NOMO-1 treated with dmso at 0.1 percent for 144 hours (cell line): ENCODE measurements around the gene IFITM10.
"Not testable (repeated sequence)": the region's sequence is repeated elsewhere in the genome, so short reads cannot be mapped to it uniquely, and the experiment has no call there.

Experiments used
- DNase-seq: peaks from one replicate; lab custom pipeline; 2025; ENCODE audit not compliant: unreplicated experiment; lab: John Stamatoyannopoulos, UW

Gene IFITM10

DNA sequence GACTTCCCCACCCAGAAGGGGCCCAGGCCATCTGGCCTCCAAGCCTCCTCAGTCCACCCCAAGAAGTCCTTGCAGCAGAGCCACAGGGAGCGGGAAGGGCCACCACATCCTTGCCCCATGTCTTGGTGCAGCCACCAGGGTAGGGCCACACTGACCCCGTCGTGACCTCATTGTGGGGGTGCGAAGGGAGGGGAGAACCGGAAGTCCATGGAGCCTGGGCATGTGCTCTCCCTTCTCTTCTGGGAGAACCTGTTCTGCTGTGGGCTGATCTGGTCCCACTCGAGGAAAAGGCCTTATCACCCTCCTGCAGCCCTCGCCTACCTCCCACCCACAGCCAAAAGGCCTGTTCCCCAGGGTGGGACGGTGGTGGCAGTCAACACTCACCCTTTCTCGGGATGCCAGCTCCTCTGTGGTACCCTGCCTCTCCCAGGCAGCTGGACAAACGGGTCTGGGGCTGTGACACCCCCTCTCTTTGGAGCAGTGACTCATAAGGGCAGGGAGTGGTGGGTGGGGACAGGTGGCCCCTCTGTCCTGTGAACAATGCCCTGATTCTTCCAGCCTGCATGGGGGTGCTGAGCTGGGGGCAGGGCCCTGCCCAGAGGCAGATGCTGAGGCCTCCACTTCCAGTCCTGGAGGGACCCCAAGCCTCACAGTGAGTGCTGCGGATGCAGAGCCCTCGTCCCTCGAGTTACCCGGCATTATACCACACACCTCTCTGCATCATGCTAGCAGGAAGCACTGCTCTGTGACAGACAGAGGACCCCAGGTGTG lies 27.9 kb upstream of the IFITM10 start:
- no peak for DNase-seq

DNA sequence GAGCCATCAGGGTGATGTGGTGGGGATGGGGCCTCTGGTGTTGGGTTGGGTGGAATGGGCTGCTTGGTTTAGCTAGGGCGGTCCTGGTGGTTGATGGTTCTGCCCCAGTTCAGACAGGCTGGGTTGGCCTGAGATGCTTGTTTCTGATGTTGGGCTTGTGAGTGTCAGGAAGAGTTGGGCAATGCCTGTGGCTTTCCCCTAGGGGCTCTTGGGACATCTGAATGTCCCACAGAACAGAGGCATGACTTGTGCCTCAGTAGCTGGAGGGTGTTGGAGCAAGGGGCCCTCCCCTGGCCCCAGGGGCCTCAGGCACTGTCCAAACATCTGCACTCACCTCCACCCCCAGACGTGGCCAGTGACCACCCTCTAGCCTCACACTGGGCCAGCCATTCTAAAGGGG lies 27.3 kb upstream of the IFITM10 start:
- peak; percentile 14 for DNase-seq

DNA sequence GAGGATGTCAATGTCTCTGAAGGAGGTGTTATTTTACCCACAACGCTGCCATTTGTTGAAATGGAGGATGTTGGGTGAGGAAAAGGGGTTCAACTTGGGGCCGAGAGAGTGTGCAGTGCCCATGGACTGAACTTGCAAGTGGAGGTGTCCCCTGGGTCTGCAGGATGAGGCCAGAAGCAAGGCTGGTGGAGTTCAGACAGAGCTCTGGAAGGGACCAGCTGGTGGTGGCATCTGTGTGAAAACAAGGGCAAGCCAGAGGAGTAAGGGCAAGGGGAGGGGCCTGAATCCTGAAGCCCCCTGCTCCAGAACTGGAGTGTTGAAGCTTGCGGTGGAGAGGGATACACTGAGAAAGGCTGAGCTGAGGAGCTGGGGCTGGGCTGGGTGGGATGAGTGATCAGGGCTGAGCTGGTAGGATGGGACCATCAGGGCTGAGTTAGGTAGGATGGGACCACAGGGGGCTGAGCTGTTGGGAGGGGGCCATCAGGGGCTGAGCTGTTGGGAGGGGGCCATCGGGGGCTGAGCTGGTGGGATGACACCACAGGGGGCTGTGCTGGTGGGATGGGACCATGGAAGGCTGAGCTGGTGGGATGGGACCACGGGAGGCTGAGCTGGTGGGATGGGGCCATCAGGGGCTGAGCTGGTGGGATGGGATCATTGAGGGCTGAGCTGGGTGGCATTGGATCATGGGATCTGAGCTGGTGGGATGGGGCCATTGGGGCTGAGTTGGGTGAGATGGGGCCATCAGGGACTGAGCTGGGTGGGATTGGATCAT lies 26.7 kb upstream of the IFITM10 start:
- DNase-seq: no peak

DNA sequence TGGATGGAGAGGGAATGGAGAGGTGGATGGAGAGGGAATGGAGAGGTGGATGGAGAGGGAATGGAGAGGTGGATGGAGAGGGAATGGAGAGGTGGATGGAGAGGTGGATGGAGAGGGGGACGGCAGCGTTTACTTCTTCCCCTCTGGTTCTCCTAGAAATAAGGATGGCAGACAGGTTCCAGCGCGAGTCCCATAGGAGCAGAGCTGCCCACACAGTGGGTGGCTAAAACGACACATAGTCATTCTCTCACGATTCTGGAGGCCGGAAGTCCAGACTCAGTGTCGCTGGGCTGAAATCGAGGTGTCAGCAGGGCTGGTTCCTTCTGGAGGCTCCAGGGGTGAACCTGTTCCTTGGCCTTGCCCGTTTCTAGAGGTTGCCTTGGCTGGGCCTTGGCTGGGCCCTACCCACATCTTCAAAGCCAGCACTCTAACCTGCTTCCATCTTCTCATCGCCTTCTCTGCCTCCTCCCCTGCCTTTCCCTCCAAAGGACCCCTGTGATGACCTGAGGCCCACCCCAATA lies 26.0 kb upstream of the IFITM10 start:
- DNase-seq: no peak

DNA sequence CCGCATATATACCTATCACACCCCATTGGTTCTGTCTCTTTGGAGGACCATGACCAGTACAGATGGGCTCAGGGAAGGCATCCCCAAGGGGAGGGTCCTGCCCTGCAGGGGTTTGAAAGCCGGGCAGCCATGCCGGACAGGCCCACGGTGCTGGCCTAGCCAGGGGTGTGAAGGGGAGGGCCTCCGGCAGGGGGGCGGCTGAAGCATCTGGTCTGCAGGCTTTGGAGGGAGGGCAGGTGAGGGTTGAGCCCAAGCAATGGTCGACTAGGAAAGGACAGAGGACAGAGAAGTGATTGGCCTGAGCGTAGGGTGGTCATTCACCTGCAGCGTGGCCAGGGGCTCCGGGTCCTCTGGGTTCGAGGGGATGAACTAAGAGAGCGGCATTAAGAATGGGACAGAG lies 24.5 kb upstream of the IFITM10 start:
- no peak for DNase-seq

DNA sequence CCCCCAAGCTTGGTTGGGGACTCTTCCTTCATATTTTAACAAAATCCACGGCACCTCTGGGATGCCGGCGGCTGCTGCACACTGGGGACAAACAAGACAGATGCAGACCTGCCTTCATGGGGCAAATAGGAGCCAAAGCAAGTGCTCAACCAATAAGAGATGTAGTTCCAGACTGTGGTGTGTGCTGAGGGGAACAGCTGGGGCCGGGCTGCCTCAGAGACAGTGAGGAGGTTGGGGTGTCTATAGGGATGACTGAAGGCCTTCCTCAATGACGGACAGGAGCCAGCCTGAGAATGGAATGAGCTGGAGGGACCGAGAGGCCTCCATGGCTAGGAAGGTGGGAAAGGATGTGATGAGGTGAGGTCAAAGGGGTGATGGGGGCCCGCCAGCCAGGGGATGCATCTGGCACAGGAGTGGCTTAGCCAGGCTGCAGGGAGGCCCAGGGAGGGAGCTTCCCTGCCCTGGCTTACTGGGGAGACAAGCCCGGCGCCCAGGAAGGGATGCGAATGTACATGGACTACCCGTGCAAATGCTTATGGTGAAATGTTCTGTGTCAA lies 23.7 kb upstream of the IFITM10 start:
- DNase-seq: no peak

DNA sequence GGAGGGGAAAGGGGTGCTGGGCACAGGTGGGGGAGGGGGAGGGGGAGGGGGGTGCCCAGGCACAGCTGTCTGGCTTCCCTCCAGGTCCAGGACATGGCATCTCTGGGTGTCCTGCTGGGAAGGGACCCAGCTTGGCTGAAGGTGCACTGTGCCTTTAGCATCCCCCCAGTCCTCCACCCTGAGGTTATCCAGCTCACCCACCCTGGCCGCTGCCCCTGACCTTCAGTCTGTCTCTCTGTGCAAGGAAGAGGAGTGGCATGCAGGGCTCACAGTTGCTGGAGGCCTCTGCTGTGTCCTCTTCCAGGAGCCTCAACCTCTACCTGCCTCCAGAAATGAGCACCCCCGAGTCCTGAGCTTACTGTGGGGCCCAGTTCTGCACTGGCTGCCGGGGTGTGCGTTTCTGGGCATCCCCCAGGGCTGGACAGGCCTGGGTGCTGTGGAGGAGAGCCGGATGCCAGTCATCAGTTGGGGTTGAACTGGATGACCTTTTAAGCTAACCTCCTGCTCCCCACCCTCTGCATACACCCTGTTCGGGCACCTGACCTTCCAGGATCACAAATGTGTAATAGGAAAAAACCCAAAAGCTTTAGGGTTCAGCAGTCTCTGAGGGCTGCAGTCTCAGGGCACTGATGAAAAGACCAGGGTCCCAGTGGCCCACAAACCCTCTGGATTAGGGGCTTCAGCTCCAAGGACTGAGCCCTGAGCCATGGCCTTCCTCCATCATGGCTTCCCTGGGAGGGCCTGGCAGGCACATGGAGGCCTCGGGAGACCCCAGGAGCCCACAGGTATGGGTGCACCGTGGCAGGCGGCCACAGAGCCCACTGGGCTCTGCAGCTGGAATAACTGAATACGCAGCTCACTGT lies 23.0 kb upstream of the IFITM10 start:
- DNase-seq: no peak

DNA sequence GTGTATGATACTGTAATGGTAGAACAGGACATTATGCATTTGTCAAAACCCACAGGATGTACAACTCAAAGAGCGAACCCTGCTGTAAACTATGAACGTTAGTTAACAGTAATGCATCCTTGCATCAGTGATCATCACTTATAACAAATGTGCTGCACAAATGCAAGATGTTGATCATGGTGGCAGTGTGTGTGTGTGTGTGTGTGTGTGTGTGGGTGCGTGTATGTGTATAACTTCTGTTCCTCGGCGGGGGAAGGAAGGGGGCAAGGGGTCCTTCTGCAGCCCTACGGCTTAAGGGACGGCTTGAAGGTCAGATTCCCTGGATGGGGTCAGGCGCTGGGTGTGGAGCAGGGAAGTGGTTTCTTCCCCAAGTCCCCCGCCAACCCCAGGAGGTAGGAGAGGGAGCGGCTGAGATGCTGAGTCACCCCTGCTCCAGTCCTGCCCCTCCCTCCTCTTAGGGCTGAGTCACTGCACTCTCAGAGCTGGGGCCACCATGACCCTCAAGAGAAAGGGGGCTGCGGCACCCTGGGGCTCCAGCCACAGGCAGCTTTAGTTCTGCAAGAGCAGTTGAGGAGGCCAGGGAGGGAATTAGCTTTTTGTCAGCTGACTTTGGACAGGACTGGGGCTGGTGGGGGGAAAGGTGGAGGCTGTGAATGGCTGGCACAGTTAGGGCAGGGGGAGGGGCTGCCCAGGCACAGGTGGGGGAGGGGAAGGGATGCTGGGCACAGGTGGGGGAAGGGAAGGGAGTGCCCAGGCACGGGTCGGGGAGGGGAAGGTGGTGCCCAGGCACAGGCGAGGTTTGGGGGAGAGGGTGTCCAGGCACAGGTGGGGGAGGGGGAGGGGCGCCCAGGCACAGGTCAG lies 22.1 kb upstream of the IFITM10 start:
- peak; percentile 95 for DNase-seq

DNA sequence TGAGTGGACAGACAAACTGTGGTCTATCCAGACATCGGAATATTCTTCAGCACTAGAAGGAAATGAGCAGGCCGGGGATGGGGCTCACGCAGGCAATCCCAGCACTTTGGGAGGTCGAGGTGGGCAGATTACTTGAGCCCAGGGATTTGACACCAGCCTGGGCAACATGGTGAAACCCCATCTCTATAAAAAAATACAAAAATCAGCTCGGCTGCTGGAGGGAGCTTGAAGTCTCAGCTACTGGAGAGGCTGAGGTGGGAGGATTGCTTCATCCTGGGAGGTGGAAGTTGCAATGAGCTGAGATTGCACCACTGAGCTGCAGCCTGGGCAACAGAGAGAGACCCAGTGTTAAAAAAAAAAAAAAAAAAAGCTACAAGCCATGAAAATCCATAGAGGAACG lies 21.3 kb upstream of the IFITM10 start:
- peak; percentile 64 for DNase-seq

DNA sequence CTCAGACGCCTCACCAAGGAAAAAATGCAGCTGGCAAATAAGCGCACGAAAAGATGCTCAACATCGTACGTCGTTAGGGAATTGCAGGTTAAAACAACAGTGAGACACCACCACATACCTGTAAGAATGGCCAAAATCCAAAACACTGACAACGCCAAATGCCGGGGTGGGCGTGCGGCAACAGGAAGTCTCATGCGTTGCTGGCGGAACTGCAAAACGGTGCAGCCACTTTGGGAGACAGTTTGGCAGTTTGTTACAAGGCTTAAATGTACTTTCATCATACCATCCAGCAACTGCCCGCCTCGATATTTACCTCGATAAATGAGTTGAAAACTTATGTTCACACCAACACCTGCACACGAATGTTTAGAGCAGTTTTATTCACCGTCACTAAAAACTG lies 20.9 kb upstream of the IFITM10 start:
- DNase-seq: no peak

DNA sequence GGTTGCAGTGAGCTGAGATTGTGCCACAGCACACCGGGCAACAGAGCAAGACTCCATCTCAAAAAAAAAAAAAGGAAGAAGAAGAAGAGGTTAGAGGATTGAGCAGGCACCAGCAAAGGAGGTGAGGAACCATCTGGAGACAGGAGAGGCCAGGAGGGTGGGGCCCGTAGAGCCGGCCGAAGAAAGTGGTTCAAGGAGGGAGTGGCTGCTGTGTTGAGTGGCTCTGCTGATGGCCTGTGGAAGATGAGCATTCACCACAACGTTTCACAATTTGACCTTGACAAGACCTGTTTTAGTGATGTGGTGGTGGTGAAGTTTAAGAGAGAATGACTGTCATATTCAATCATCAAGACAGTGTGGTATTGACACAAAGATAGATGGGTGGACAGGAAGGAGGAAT lies 20.1 kb upstream of the IFITM10 start:
- peak; percentile 90 for DNase-seq

DNA sequence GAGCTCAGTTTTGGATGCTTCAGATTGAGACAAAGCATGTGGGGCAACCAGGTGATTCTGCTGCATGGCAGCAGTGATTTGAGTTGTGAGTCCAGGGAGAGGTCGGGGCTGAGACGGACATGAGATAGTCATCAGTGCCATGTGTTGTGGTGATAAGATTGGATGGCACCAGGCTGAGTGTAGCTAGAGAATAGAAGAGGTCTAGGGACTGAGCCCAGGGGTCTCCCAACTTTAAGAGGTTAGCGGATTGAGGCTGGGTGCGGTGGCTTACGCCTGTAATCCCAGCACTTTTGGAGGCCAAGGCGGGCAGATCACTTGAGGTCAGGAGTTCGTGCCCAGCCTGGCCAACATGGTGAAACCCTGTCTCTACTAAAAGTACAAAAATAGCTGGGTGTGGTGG lies 19.7 kb upstream of the IFITM10 start:
- no peak for DNase-seq

DNA sequence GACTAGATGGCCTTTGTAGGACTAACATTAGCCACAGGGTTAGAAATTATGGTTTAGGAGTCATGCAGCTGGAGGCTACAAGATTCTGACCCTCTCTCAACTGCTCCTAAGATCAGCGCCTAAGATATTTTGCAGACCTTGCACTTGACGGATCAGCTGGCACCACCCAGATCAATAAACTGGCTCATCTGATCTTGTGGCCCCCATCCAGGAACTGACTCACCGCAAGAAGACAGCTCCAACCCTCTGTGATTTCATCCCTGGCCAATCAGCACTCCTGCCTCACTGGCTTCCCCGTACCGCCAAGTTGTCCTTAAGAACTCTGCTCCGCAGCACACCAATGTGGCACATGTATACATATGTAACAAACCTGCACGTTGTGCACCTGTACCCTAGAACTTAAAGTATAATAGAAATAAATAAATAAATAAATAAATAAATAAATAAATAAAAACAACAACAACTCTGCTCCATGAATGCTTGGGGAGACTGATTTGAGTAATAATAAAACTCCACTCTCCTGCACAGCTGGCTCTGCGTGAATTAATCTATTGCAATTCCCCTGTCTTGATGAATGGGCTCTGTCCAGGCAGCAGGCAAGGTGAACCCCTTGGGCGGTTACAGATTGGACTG lies 19.0 kb upstream of the IFITM10 start:
- not testable (repeated sequence) for DNase-seq

DNA sequence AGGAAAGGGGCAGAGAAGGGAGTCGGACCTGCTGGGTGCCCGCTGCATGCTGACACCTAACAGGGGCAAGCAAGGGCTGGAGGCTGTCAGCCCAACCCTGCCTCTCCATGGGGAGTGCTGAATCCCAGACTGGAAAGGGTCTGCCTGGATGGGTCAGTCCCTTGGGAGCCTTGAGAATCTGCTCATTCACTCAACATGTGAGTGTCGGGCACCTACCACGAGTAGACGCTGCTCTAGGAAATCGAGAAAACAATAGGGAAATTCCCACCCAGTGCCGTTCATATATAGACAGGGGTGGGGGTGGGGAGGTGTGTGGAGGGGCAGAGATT lies 17.7 kb upstream of the IFITM10 start:
- no peak for DNase-seq

DNA sequence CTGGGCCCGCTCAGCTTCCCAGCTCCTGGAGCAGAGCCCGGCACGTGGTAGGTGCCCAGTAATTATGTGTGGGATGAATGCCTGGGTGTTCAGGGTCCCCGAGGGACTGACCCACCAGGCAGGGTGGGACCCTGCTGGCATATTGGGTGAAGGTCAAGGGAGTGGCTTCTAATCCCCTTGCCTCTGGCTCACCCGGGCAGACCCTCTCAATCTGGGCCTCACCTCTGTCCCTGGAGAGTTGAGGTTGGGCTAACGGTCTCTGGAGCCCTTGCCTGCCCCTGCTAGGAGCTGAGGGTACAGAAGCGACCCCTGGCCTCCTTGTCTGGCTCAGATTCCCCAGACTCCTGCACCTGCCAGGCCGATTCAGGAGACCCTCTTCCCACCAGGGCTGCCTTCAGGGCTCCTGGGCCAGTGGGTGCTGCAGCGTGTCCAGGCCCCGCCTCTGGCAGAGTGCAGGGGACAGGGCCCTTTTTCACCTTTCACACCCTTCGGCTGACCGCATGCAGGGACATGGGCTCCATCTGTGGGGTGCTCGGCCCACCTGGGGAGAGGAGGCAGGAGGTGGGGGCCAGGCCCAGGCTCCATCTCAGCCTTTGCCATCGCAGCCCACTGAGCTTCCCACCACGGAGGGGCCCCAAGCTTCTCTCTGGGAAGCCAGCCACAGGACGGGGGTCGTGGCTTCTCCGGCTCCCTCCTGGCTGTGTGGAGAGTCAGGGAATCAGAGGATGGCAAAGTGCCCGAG lies 17.2 kb upstream of the IFITM10 start:
- no peak for DNase-seq

DNA sequence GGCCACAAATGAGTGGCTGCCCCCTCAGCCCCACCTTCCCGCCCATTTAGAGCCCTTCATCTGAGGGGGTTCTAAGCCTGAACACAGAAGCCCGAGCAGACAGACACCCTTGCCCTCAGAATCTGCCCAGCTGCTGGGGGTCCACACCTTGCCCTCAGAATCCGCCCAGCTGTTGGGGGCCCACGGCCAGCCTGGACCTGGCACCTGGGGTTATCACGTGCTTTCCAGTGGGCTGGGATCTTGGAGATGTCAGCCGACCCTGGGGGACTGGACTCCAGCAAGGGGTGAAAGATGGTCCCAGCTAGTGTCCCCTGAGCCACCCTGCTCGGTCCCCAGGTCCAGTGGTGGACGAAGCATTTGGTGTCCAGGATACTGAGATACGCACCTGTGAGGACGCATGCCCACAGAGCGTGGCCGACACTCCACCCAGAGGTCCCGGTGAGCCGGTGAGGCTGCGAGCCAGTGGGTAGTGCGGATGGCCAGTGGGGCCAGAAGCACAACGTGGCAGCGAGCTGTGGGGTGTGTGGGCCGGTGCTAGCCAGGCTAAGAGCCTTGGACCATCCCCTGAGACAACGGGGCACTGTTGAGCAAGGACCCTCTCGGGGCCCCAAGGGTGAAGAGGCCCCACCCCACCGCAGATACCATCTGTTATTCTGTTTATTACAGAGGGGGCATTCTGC lies 16.5 kb upstream of the IFITM10 start:
- DNase-seq: no peak

DNA sequence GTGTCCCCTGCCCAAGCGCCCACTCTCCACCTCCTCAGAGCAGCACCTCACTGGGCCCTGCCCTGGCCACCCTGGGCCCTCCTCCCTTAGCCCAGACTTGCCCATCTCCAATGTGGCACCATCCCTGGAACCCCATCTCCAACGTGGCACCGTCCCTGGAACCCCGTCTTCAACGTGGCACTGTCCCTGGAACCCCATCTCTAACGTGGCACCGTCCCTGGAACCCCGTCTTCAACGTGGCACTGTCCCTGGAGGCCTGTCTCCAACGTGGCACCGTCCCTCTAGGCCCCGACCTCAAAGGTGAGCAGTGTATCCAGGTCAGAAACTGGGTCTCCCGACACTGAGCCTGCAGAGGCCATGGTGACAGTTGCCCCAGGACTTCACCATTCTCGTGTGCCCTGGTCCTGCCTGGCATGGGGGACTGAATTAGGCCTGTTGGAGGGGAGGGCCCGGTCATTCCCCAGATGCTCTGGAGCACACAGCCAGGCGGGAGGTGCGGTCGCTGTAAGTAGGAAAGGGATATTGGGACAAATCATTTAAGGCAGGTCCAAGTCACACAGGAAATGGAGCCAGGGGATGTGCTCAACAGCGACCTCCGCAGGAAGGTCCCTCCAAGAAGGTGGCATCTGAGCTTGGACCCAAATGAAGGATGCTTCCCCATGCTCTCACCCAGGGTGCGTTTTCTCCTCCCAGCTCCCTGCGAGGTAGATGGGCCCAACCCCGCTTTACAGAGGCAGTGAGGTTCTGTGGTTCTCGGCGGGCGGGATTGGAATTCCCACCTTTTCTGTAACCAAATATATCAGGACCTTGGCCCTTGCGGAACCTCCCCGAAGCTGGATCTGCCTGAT lies 15.7 kb upstream of the IFITM10 start:
- no peak for DNase-seq
